Occipital lobe (tissue), 2 donors: ENCODE results near the gene MAGEA11. TPM values are rescaled to one million over a fixed set of nuclear protein-coding genes. Genes with fewer than 3 reads are reported as not detected.
"Not testable (repeated sequence)": the region's sequence is repeated elsewhere in the genome, so short reads cannot be mapped to it uniquely, and the experiment has no call there.

Source experiments
- DNase-seq: peaks from one replicate; lab custom pipeline; 2025; lab: John Stamatoyannopoulos, UW
- total RNA-seq: library from RNA; depleted of rRNA; stranded (reverse); fragments of >200 nt; gene quantifications from one replicate; pipeline ENCODE4 v1.2.3, GENCODE V29; 2014

MAGEA11 gene, protein sequence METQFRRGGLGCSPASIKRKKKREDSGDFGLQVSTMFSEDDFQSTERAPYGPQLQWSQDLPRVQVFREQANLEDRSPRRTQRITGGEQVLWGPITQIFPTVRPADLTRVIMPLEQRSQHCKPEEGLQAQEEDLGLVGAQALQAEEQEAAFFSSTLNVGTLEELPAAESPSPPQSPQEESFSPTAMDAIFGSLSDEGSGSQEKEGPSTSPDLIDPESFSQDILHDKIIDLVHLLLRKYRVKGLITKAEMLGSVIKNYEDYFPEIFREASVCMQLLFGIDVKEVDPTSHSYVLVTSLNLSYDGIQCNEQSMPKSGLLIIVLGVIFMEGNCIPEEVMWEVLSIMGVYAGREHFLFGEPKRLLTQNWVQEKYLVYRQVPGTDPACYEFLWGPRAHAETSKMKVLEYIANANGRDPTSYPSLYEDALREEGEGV
- total RNA-seq, result not detected

- no peak for DNase-seq
These were observed at the start of gene MAGEA11 for GRCh38 chrX:149711545-149712236. Gene MAGEA11, plus strand, starts transcription at chrX:149712060. Its CDS starts 1,100 bp downstream, at chrX:149713160.

DNA sequence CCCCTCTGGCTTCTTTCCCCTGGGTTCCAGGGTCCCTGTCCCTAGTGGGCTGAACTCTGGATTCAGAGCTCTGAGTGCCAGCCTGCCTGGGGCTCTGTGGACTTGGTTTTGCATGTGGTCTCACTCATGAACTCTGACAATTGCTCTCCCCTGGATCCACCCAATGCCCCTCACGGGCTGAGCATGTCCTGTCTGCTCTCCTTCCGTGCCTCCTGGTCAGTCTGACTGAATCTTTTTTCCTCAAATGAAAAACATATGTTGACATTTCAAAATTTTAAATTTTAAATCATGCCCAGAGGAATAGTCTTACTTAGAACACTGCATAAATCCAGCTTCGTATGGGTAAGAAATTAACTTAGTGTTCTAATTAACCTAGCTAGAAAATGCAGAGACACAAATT, 36.8 kb upstream of the MAGEA11 start:
- not testable (repeated sequence) for DNase-seq

DNA sequence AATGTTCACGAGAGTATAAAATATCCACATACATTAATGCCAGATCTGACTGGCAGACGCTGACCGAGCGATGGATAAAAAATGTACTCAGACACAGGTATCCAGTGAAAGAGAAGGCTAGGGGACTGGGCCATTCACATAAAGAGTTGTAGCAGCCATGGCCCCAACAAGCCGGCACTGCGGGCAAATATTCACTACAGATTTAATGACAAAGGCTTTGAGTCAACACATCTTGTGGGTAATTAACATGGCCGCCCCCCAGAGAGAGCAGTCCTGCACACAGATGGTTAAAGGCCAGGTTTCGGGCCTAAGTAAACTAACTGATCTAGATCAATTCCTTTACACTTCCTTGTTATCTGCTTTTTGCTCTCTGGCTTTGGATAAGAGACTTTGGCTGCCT, 36.3 kb upstream of the MAGEA11 start:
- DNase-seq, result not testable (repeated sequence)

DNA sequence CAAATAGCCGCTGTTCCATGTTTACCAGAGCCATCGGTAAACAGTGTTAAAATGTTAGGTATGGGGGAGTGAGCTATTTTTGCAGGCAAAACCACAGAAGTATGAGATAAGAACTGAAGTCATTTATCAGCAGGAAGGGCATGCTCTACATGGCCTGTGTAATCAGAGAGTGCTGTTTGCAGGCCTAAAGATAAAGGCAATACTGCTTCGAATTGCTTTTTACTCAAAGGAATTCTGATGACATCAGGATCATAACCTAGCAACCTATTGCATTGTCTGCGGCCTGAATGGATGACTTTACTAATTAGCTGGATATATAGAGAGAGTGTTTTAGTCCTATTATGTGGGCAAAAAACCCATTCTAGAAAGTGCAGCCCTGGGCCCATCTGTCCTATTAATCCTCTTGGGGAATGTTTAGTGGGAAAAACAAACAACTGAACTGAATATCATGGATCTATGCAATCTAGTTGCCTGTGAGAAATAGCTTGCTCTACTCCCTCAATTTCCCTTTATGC, 32.6 kb upstream of the MAGEA11 start:
- not testable (repeated sequence) for DNase-seq

DNA sequence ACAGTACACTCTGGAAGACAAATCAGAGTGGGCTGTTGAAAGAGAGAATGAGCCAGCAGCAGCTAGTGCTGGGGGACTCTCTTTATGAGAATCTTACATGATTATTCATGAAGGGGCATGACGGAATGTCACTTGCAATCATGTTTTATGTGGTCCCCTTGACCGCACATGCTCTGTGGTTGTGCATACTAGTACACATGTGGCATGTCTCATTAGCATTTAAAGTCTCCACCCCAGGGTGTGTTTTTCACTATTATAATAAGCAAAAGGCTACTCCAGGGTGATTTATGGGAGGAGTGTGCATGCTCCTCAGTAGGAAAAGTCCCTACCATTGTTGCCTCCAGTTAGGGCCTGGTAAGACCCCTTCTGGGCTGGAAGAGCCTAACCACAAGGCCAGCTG, 30.7 kb upstream of the MAGEA11 start:
- DNase-seq, result no peak

- DNase-seq, result no peak
These were observed 29.8 kb upstream of the MAGEA11 start for GRCh38 chrX:149682031-149682430.

- no peak for DNase-seq
These were observed 28.6 kb upstream of the MAGEA11 start for GRCh38 chrX:149682956-149683947.

GRCh38 chrX:149683966-149684730, 27.7 kb upstream of the MAGEA11 start:
- no peak for DNase-seq

DNA sequence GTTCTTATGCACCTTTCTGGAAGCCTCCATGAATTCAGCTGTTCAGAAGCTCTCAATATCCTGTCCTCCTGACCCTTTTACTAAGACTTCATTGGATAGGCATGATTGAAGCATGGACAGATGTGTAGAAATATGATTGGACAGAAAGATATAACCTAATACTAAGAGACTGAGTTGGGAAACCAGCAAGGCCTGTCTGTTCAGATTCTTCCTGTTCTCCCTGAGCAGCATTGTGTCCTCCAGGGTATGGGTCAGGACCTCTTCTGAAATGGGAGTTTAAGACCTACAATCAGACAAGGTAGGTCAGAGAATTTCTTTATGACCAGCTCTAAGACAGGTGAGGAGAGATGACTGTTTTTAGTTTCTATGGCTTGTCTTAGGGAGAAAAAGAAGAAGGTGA, 23.9 kb upstream of the MAGEA11 start:
- no peak for DNase-seq

GRCh38 chrX:149688552-149688951, 23.3 kb upstream of the MAGEA11 start:
- DNase-seq, result no peak

- no peak for DNase-seq
These were observed 20.1 kb upstream of the MAGEA11 start for GRCh38 chrX:149691794-149692193.

DNA sequence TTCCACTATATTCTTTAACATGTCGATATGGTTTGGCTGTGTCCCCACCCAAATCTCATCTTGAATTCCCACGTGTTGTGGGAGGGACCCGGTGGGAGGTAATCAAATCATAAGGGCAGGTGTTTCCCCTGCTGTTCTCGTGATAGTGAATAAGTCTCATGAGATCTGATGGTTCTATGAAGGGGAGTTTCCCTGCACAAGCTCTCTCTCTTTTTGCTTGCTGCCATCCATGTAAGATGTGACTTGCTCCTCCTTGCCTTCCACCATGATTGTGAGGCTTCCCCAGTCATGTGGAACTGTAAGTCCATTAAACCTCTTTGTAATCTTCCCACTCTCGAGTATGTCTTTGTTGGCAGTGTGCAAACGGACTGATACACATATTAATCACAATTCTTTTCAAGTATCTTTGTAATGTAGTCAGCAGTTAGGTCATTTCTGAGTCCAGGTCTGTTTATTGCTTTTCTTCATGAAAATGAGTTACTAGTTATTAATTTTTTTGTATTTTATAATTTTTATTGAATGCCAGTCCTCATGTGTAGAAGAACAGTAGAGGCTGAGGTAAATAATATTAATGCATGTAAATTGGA, 19.1 kb upstream of the MAGEA11 start:
- not testable (repeated sequence) for DNase-seq

- no peak for DNase-seq
These were observed 12.1 kb upstream of the MAGEA11 start for GRCh38 chrX:149699761-149700160.

- no peak for DNase-seq
These were observed 7.2 kb upstream of the MAGEA11 start for GRCh38 chrX:149704664-149705063.

GRCh38 chrX:149707147-149707901, 4.5 kb upstream of the MAGEA11 start:
- no peak for DNase-seq

DNA sequence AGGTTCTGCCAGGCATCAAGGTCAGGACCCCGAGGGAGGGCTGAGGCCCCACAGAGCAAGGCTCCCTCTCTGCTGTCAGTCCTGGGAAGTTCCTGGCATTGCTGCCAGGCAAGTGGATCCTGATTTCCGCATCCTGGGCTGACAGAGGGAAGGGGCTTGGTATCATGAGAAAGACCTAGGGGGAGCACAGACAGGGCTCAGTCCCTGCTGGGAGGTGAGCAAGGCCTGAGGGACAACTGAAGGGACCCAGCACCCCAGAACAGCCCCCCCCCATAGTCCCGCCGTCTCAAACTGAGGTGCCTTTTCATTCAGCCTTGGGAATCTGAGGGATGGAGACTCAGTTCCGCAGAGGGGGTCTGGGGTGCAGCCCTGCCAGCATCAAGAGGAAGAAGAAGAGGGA, 971 bp downstream of the MAGEA11 start:
- DNase-seq, result no peak

DNA sequence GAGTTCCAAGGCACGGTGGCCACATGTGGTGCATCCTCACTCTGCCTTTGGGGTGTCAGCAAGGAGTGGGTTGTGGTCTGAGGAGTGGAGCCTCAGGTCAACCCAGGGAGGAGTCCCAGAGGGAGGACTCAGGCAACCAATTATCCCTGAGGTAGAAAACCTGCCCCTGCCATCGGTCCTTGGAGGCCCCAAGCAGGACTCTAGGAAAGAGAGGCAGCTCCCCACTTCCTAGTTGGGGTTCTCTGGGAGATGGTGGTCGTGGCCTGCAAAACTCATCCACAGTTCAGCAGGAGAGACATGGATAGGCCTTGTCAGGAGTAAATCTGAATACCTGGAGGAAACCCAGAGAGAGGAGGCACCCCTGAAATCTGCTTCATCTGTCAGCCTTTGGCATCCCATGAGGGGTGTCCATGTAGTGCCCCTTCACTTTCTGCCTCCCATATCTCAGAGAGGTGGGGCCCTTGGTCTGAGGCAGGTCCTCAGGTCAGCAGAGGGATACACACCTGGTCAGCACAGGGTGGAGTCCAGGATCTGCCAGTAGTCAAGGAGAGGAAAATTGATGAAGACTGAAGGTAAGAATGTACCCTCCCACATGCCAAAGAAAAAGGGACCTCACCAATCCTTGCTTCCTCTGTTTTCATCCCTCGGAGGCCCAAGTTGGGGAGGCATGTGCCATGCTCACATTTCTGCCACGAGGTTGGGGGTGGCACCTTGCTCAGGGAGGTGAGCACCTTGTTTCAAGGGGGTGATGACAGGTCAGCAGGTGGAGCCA, 1.6 kb downstream of the MAGEA11 start:
- DNase-seq, result no peak

GRCh38 chrX:149715468-149715867, 3.6 kb downstream of the MAGEA11 start:
- DNase-seq, result no peak

GRCh38 chrX:149716632-149717031, 4.8 kb downstream of the MAGEA11 start:
- DNase-seq, result no peak
